Fibroblast of lung (primary cell): Measurements from ENCODE around the gene SHC4.

Experiments used
- EZH2 ChIP-seq: IDR thresholded peaks from 2 replicates; pipeline ENCODE4 v1.5.1; 2012; ENCODE audit warnings: low read length, control low read depth, mild to moderate bottlenecking; ENCODE audit errors: missing control alignments
- TF ChIP-seq, protein P1 (sequence below), 2 donors: IDR thresholded peaks in 1 of 2; conservative IDR thresholded peaks in 1 of 2; 1 replicate in 1 of 2; 2 replicates in 1 of 2; pipeline ENCODE4 v1.5.1; 2011 to 2012; ENCODE audit warnings: low read length in 2 of 2, control low read depth in 1 of 2, inconsistent platforms in 1 of 2, low read depth in 1 of 2, mild to moderate bottlenecking in 1 of 2

DNA sequence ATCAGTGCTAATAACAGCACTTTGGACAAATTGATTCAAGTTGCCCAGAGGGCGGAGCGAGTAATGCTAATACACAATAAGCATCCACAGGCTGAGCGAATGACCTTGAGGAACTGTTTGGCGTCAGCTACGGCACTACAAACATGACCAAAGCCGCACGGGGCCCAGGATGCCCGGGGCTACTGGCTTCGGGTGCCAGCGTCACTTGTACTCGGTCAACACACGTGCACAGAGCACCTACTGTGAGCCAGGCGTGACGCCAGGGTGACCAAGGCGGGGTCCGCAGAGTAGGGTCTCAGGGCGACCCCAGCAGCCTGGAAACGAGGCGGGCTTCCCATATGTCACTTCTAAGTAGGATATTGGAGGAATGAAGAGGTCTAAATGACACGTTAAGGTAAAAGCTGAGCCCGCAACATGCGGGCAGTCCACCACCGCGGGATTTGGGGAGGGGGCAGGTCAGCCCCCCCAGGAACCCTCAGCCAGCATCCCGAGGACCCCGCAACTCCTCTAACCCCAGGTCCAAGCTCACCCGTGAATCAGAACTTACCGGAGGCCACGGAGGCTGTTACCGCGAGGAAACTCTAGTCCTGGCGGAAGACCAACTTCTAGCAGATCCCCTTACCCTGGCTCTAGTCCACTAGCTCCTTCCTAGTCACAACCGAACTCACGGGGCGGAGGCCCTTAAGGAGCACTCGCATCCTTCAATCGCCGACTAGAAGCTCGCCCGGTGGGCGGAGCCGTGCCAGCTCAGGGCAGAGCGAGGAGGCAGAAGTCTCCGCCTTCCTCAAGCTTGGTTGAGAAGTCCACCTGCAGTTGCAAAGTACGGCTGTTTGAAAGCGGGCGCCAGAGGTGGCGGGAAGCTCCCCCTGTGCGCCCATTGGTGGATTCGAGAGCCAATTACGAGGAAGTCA, 153.1 kb downstream of the SHC4 start, which contains the start of gene CEP152:
- TF ChIP-seq, protein P1, sequence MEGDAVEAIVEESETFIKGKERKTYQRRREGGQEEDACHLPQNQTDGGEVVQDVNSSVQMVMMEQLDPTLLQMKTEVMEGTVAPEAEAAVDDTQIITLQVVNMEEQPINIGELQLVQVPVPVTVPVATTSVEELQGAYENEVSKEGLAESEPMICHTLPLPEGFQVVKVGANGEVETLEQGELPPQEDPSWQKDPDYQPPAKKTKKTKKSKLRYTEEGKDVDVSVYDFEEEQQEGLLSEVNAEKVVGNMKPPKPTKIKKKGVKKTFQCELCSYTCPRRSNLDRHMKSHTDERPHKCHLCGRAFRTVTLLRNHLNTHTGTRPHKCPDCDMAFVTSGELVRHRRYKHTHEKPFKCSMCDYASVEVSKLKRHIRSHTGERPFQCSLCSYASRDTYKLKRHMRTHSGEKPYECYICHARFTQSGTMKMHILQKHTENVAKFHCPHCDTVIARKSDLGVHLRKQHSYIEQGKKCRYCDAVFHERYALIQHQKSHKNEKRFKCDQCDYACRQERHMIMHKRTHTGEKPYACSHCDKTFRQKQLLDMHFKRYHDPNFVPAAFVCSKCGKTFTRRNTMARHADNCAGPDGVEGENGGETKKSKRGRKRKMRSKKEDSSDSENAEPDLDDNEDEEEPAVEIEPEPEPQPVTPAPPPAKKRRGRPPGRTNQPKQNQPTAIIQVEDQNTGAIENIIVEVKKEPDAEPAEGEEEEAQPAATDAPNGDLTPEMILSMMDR (conservative IDR thresholded peaks at IDR 0.05 in 1 of 2, IDR thresholded peaks at IDR 0.05 in 1 of 2; ENCODE audit: low read depth in 1 of 2, low read length in 2 of 2) = no peak
- no peak for TF ChIP-seq EZH2
